WI38 (cell line): Measurements from ENCODE around the gene SH3RF1.
A peak's percentile ranks its signal among the peaks of the same experiment; 100 is the strongest.

Experiments used
- H3K4me3 ChIP-seq: 2 replicates; pipeline ENCODE4 v1.5.1; 2011; ENCODE audit warnings: low read depth, mild to moderate bottlenecking, control low read depth, low read length
- CTCF ChIP-seq: IDR thresholded peaks from 2 replicates; pipeline ENCODE4 v1.5.1; 2012; ENCODE audit warnings: low read depth, mild to moderate bottlenecking, control low read depth, low read length

Gene SH3RF1

GRCh38 chr4:169231647-169232262 is 39.0 kb downstream of the SH3RF1 start:
- no peak for TF ChIP-seq CTCF
- H3K4me3 ChIP-seq: no peak overlapping the region

DNA sequence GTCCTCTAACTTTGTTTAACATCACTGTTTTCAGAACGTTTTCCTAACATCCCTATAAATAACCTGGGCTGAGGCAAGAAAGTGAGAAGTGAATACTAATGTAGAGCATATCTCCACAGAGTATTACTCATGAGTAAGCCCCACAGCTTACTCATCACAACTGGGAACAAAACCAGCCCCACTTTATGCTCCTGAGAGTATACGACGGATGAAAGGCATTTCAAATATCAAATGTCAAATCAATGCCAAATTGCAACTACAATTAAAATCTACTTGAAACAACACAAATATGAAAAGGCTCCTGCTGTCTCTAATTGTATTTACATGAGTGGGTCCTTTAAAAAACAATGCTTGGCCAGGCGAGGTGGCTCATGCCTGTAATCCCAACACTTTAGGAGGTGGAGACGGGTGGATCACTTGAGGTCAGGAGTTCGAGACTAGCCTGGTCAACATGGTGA is 41.2 kb downstream of the SH3RF1 start:
- no peak overlapping the region for H3K4me3 ChIP-seq
- no peak for TF ChIP-seq CTCF

- no peak for TF ChIP-seq CTCF
- H3K4me3 ChIP-seq: no peak overlapping the region
Measured at GRCh38 chr4:169228076-169228475, 42.7 kb downstream of the SH3RF1 start.

- no peak for TF ChIP-seq CTCF
- no peak overlapping the region for H3K4me3 ChIP-seq
Measured at GRCh38 chr4:169226565-169226964, 44.2 kb downstream of the SH3RF1 start.

DNA sequence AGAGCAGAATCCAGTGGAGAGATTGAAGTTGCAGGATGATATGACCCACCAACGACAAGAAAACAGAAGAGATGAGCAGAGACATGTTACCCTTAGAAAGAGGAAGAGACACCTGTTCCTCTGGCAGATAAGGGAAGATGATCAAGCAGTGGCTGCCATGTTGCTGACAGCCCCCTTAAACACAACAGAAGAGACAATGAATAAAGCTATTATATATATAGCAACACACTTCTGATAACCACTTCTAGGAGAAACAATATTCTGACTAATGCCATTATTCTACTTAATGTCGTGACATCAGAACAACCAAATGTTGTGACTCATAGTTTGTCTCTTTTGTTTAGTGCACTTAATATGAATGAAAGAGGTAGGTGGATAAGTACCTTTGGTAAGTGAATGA is 44.9 kb downstream of the SH3RF1 start:
- no peak for TF ChIP-seq CTCF
- H3K4me3 ChIP-seq: no peak overlapping the region; the same call in 1 of the 2 replicates

GRCh38 chr4:169225058-169225751 is 45.6 kb downstream of the SH3RF1 start:
- peak overlapping the region; percentile 26 for H3K4me3 ChIP-seq
- no peak for TF ChIP-seq CTCF

DNA sequence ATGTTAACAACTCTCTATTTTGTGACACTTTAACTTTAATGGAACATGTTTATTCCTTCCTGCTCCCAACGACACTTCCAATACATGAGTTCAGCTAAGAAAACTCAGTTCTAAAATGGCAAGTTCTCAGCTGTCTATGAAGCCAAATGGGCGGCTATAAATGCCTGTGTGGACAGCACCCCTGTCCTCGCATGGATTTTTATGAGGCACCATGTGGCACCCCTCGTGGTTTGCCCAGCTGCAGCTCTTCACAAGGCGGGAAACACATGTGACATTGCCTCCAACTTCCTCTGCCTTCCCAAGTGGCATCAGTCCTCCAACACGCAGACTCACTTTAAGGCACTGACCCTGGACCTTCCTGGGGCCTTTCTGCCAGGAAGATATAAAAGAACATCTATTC is 48.0 kb downstream of the SH3RF1 start:
- TF ChIP-seq CTCF: no peak
- no peak overlapping the region for H3K4me3 ChIP-seq
